HepG2 (cell line): ENCODE results near the gene CMTM4. TPM values are rescaled to one million over a fixed set of nuclear protein-coding genes. Genes with fewer than 3 reads are reported as not detected.

Source experiments
- BRD4 ChIP-seq: sonication (generic); formaldehyde crosslinking; IDR thresholded peaks from 2 replicates; pipeline ENCODE4 v1.4.0; 2020; ENCODE audit warnings: missing genetic modification reagents
- CEBPG ChIP-seq: IDR thresholded peaks from 2 replicates; pipeline ENCODE4 v1.6.1; 2016
- EP300 ChIP-seq, 3 experiments: sonication (generic) in 1 of 3; formaldehyde crosslinking in 1 of 3; IDR thresholded peaks; 2 replicates each; pipeline versions ENCODE4 v1.5.1 to v1.6.1; 2011 to 2020; ENCODE audit warnings: low read depth in 2 of 3, low read length in 2 of 3, borderline replicate concordance in 1 of 3, improper control_type of control experiment in 1 of 3, mild to moderate bottlenecking in 1 of 3, missing genetic modification reagents in 1 of 3, moderate library complexity in 1 of 3
- GTF2F1 ChIP-seq: fragments of 150-350 bp; IDR thresholded peaks from 2 replicates; pipeline ENCODE4 v1.6.1; 2014; ENCODE audit warnings: low read length
- HNF4G ChIP-seq, 2 experiments: sonication (generic) in 1 of 2; formaldehyde crosslinking in 1 of 2; IDR thresholded peaks; 2 replicates each; pipeline versions ENCODE4 v1.4.0 to v1.6.1; 2011 to 2020; ENCODE audit warnings: borderline replicate concordance in 2 of 2, low read depth in 2 of 2, mild to moderate bottlenecking in 2 of 2, low read length in 1 of 2, missing genetic modification reagents in 1 of 2, moderate library complexity in 1 of 2
- MTA1 ChIP-seq: sonication (generic); formaldehyde crosslinking; IDR thresholded peaks from 2 replicates; pipeline ENCODE4 v1.4.0; 2020; ENCODE audit warnings: missing genetic modification reagents, mild to moderate bottlenecking, borderline replicate concordance
- NFKB2 ChIP-seq: sonication (generic); formaldehyde crosslinking; IDR thresholded peaks from 2 replicates; pipeline ENCODE4 v1.4.0; 2020; ENCODE audit warnings: missing genetic modification reagents, borderline replicate concordance
- RBM22 ChIP-seq: fragments of 200-400 bp; formaldehyde crosslinking; optimal IDR thresholded peaks from 2 replicates; pipeline ENCODE3; 2017; ENCODE audit warnings: mild to moderate bottlenecking, low read length, moderate library complexity
- SNAPC2 ChIP-seq: sonication (generic); formaldehyde crosslinking; IDR thresholded peaks from 2 replicates; pipeline ENCODE4 v1.8.1; 2022; ENCODE audit warnings: mild to moderate bottlenecking, missing genetic modification reagents
- ZKSCAN1 ChIP-seq: fragments of 150-350 bp; IDR thresholded peaks from 2 replicates; pipeline ENCODE4 v1.6.1; 2014; ENCODE audit warnings: low read length
- ZMYM3 ChIP-seq: sonication (generic); formaldehyde crosslinking; IDR thresholded peaks from 2 replicates; pipeline ENCODE4 v1.5.1; 2020; ENCODE audit warnings: mild to moderate bottlenecking, missing genetic modification reagents
- ZNF263 ChIP-seq: sonication (generic); formaldehyde crosslinking; IDR thresholded peaks from 2 replicates; pipeline ENCODE4 v1.4.0; 2020; ENCODE audit warnings: missing genetic modification reagents
- ZNF547 ChIP-seq: sonication (generic); formaldehyde crosslinking; IDR thresholded peaks from 2 replicates; pipeline ENCODE4 v1.5.1; 2020; ENCODE audit warnings: mild to moderate bottlenecking, missing genetic modification reagents
- polyA plus RNA-seq, 8 experiments: library from polyadenylated mRNA; depleted of rRNA in 3 of 8; stranded (reverse) in 7 of 8; unstranded in 1 of 8; fragments of >200 nt; fragmentation: Illumina TruSeq in 4 of 8; extraction: Trizol in 4 of 8; gene quantifications; 2 replicates each; pipeline versions ENCODE4 v1.2.1 to v1.2.3, GENCODE V29; 2011 to 2016; ENCODE audit warnings: low read depth in 4 of 8, missing spikeins in 1 of 8, mixed read lengths in 1 of 8; ENCODE audit not compliant: insufficient read depth in 1 of 8
- total RNA-seq, 5 experiments: library from RNA; depleted of rRNA; stranded (reverse); fragments of >200 nt; fragmentation: Illumina TruSeq; extraction: Trizol; gene quantifications; 2 replicates each; pipeline ENCODE4 v1.2.3, GENCODE V29; 2016; ENCODE audit warnings: low read depth in 1 of 5
- TF ChIP-seq, protein P1 (sequence below): sonication (generic); formaldehyde crosslinking; IDR thresholded peaks from 2 replicates; pipeline ENCODE4 v1.8.0; 2022; ENCODE audit warnings: missing genetic modification reagents, mild to moderate bottlenecking, moderate library complexity, borderline replicate concordance
- TF ChIP-seq, protein P2 (sequence below): sonication (generic); formaldehyde crosslinking; IDR thresholded peaks from 2 replicates; pipeline ENCODE4 v1.4.0; 2020; ENCODE audit warnings: missing genetic modification reagents
- TF ChIP-seq, protein P3 (sequence below): sonication (generic); formaldehyde crosslinking; IDR thresholded peaks from 2 replicates; pipeline ENCODE4 v1.5.1; 2020; ENCODE audit warnings: mild to moderate bottlenecking, missing genetic modification reagents, moderate library complexity
- TF ChIP-seq, protein P4 (sequence below): sonication (generic); formaldehyde crosslinking; IDR thresholded peaks from 2 replicates; pipeline ENCODE4 v1.4.0; 2020; ENCODE audit warnings: mild to moderate bottlenecking, low read depth, missing genetic modification reagents
- TF ChIP-seq, protein P5 (sequence below): IDR thresholded peaks from 2 replicates; pipeline ENCODE4 v1.6.1; 2016; ENCODE audit warnings: mild to moderate bottlenecking

Gene CMTM4
- total and polyA plus RNA-seq, 2 of the 13 experiments (the other 11 are each of a cell fraction or from before 2014, with no cell fraction given) = 32.0 to 36.3 TPM

DNA sequence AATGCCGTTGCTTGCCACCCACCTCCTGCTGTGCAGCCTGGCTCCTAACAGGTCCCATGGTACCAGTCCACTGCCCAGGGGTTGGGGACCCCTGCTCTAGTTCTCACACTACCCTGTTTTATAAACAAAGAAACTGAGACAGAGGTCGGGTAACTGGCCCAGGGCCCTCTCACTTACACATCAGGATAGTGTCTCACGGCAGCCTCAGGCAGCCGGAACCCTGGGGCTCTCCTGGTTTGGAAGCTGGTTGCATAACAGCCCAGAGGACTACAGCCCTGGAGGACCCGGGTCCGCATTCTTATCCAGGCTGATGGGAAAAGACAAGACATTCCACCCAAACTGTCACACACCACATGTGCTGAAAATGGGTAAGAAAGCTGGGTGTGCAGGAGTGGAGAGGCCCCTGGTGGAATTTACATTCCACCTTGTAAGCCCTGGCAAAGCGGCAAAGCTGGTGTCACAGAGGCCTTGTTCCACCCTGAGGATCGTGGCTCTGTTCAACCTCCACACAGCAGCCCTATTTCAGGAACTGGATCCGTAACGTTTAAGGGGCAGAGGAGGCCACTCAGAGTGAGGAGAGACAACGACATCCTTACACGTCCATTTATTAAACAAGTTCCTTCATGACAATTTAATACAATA lies 82.3 kb downstream of the CMTM4 start (continued):
- TF ChIP-seq, protein P1, sequence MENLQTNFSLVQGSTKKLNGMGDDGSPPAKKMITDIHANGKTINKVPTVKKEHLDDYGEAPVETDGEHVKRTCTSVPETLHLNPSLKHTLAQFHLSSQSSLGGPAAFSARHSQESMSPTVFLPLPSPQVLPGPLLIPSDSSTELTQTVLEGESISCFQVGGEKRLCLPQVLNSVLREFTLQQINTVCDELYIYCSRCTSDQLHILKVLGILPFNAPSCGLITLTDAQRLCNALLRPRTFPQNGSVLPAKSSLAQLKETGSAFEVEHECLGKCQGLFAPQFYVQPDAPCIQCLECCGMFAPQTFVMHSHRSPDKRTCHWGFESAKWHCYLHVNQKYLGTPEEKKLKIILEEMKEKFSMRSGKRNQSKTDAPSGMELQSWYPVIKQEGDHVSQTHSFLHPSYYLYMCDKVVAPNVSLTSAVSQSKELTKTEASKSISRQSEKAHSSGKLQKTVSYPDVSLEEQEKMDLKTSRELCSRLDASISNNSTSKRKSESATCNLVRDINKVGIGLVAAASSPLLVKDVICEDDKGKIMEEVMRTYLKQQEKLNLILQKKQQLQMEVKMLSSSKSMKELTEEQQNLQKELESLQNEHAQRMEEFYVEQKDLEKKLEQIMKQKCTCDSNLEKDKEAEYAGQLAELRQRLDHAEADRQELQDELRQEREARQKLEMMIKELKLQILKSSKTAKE (CRISPR knock-in tag) = no peak
- TF ChIP-seq, protein P2, sequence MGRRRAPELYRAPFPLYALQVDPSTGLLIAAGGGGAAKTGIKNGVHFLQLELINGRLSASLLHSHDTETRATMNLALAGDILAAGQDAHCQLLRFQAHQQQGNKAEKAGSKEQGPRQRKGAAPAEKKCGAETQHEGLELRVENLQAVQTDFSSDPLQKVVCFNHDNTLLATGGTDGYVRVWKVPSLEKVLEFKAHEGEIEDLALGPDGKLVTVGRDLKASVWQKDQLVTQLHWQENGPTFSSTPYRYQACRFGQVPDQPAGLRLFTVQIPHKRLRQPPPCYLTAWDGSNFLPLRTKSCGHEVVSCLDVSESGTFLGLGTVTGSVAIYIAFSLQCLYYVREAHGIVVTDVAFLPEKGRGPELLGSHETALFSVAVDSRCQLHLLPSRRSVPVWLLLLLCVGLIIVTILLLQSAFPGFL (CRISPR knock-in tag) = no peak
- TF ChIP-seq EP300 (IDR thresholded peaks at IDR 0.05; ENCODE audit: low read depth in 2 of 2, low read length in 2 of 2) (no peak), EP300 (CRISPR knock-in tag; IDR thresholded peaks at IDR 0.05; ENCODE audit: borderline replicate concordance) (no peak), MTA1 (CRISPR knock-in tag) (no peak), ZNF547 (no peak), GTF2F1 (no peak), CEBPG (CRISPR knock-in tag) (peak; percentile 47), ZMYM3 (CRISPR knock-in tag) (no peak), ZKSCAN1 (no peak), BRD4 (CRISPR knock-in tag) (no peak), SNAPC2 (no peak), NFKB2 (CRISPR knock-in tag) (peak; percentile 44; the same call in 1 of the 2 replicates), HNF4G (IDR thresholded peaks at IDR 0.05; ENCODE audit: borderline replicate concordance, low read depth, low read length) (peak; percentile 39; the same call in 1 of the 2 replicates), HNF4G (CRISPR knock-in tag; IDR thresholded peaks at IDR 0.05; ENCODE audit: borderline replicate concordance, low read depth) (no peak), RBM22 (peak; percentile 89), ZNF263 (CRISPR knock-in tag) (no peak)
- TF ChIP-seq, protein P3, sequence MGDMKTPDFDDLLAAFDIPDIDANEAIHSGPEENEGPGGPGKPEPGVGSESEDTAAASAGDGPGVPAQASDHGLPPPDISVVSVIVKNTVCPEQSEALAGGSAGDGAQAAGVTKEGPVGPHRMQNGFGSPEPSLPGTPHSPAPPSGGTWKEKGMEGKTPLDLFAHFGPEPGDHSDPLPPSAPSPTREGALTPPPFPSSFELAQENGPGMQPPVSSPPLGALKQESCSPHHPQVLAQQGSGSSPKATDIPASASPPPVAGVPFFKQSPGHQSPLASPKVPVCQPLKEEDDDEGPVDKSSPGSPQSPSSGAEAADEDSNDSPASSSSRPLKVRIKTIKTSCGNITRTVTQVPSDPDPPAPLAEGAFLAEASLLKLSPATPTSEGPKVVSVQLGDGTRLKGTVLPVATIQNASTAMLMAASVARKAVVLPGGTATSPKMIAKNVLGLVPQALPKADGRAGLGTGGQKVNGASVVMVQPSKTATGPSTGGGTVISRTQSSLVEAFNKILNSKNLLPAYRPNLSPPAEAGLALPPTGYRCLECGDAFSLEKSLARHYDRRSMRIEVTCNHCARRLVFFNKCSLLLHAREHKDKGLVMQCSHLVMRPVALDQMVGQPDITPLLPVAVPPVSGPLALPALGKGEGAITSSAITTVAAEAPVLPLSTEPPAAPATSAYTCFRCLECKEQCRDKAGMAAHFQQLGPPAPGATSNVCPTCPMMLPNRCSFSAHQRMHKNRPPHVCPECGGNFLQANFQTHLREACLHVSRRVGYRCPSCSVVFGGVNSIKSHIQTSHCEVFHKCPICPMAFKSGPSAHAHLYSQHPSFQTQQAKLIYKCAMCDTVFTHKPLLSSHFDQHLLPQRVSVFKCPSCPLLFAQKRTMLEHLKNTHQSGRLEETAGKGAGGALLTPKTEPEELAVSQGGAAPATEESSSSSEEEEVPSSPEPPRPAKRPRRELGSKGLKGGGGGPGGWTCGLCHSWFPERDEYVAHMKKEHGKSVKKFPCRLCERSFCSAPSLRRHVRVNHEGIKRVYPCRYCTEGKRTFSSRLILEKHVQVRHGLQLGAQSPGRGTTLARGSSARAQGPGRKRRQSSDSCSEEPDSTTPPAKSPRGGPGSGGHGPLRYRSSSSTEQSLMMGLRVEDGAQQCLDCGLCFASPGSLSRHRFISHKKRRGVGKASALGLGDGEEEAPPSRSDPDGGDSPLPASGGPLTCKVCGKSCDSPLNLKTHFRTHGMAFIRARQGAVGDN (CRISPR knock-in tag) = peak; percentile 48
- TF ChIP-seq, protein P4, sequence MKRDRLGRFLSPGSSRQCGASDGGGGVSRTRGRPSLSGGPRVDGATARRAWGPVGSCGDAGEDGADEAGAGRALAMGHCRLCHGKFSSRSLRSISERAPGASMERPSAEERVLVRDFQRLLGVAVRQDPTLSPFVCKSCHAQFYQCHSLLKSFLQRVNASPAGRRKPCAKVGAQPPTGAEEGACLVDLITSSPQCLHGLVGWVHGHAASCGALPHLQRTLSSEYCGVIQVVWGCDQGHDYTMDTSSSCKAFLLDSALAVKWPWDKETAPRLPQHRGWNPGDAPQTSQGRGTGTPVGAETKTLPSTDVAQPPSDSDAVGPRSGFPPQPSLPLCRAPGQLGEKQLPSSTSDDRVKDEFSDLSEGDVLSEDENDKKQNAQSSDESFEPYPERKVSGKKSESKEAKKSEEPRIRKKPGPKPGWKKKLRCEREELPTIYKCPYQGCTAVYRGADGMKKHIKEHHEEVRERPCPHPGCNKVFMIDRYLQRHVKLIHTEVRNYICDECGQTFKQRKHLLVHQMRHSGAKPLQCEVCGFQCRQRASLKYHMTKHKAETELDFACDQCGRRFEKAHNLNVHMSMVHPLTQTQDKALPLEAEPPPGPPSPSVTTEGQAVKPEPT (CRISPR knock-in tag) = no peak
- TF ChIP-seq, protein P5, sequence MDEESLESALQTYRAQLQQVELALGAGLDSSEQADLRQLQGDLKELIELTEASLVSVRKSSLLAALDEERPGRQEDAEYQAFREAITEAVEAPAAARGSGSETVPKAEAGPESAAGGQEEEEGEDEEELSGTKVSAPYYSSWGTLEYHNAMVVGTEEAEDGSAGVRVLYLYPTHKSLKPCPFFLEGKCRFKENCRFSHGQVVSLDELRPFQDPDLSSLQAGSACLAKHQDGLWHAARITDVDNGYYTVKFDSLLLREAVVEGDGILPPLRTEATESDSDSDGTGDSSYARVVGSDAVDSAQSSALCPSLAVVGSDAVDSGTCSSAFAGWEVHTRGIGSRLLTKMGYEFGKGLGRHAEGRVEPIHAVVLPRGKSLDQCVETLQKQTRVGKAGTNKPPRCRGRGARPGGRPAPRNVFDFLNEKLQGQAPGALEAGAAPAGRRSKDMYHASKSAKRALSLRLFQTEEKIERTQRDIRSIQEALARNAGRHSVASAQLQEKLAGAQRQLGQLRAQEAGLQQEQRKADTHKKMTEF (CRISPR knock-in tag) = no peak
